ENCODE results near the gene DRAM2.
"Not testable (repeated sequence)": the region's sequence is repeated elsewhere in the genome, so short reads cannot be mapped to it uniquely, and the experiment has no call there.

The DRAM2 gene

GRCh38 chr1:111142356-111142975 is 2.6 kb upstream of the DRAM2 start:
- DNase-seq: no peak

- no peak for DNase-seq
Measured at GRCh38 chr1:111141245-111142220, 1.6 kb upstream of the DRAM2 start.

GRCh38 chr1:111140680-111140967 is 731 bp upstream of the DRAM2 start:
- no peak for DNase-seq

GRCh38 chr1:111139324-111139955 is 453 bp downstream of the DRAM2 start:
- peak; percentile 28 for DNase-seq

GRCh38 chr1:111133866-111134265 is 6.0 kb downstream of the DRAM2 start:
- no peak for DNase-seq

GRCh38 chr1:111131693-111132092 is 8.2 kb downstream of the DRAM2 start:
- DNase-seq: no peak

GRCh38 chr1:111129376-111129775 is 10.5 kb downstream of the DRAM2 start:
- DNase-seq: no peak

- DNase-seq: no peak
Measured at GRCh38 chr1:111127923-111128643, 11.8 kb downstream of the DRAM2 start.

GRCh38 chr1:111126354-111126753 is 13.5 kb downstream of the DRAM2 start:
- no peak for DNase-seq

GRCh38 chr1:111116496-111116895 is 23.4 kb downstream of the DRAM2 start:
- DNase-seq: no peak

GRCh38 chr1:111110197-111110899 is 29.5 kb downstream of the DRAM2 start:
- DNase-seq: no peak

GRCh38 chr1:111104981-111105380 is 34.9 kb downstream of the DRAM2 start:
- no peak for DNase-seq

- no peak for DNase-seq
Measured at GRCh38 chr1:111101854-111102642, 37.8 kb downstream of the DRAM2 start.

GRCh38 chr1:111099289-111099688 is 40.6 kb downstream of the DRAM2 start:
- no peak for DNase-seq

- DNase-seq: no peak
Measured at GRCh38 chr1:111097356-111098099, 42.4 kb downstream of the DRAM2 start.

GRCh38 chr1:111095421-111095820 is 44.5 kb downstream of the DRAM2 start:
- DNase-seq: not testable (repeated sequence)

GRCh38 chr1:111089638-111090037 is 50.3 kb downstream of the DRAM2 start:
- no peak for DNase-seq

GRCh38 chr1:111085676-111086075 is 54.2 kb downstream of the DRAM2 start:
- no peak for DNase-seq

- no peak for DNase-seq
Measured at GRCh38 chr1:111084999-111085398, 54.9 kb downstream of the DRAM2 start.

- DNase-seq: no peak
Measured at GRCh38 chr1:111082421-111083203, 57.3 kb downstream of the DRAM2 start.

Data from NCI-H2107 (cell line).